Subcutaneous adipose tissue (tissue), 4 donors: ENCODE results near the gene CEP192. TPM values are rescaled to one million over a fixed set of nuclear protein-coding genes. Genes with fewer than 3 reads are reported as not detected.

Experiments
- CTCF ChIP-seq: fragments of 450-650 bp; IDR thresholded peaks from one replicate; pipeline ENCODE4 v1.5.1; 2016; ENCODE audit warnings: low read depth, mild to moderate bottlenecking, control low read depth, antibody characterized with exemption, moderate library complexity
- total RNA-seq, 4 donors: library from RNA; depleted of rRNA; stranded (reverse); fragments of >200 nt; gene quantifications; one replicate each; pipeline ENCODE4 v1.1.0, GENCODE V29; 2016

Gene CEP192
- total RNA-seq, 4 donors from 2014 or later, result 20.5 to 25.1 (median 22.4) TPM

GRCh38 chr18:13006531-13007247 lies 15.5 kb downstream of the CEP192 start:
- no peak for TF ChIP-seq CTCF

GRCh38 chr18:13007248-13007560 lies 16.0 kb downstream of the CEP192 start:
- no peak for TF ChIP-seq CTCF

- no peak for TF ChIP-seq CTCF
Observed at GRCh38 chr18:13011719-13012118, 20.6 kb downstream of the CEP192 start.

GRCh38 chr18:13014232-13014631 lies 23.1 kb downstream of the CEP192 start:
- no peak for TF ChIP-seq CTCF

- no peak for TF ChIP-seq CTCF
Observed at GRCh38 chr18:13014818-13015217, 23.7 kb downstream of the CEP192 start.

GRCh38 chr18:13017247-13017875 lies 26.2 kb downstream of the CEP192 start:
- no peak for TF ChIP-seq CTCF

- no peak for TF ChIP-seq CTCF
Observed at GRCh38 chr18:13018374-13018773, 27.2 kb downstream of the CEP192 start.
